Measurements from ENCODE around the gene AMPD3.
A peak's percentile ranks its signal among the peaks of the same experiment; 100 is the strongest.

Gene AMPD3

GRCh38 chr11:10541561-10541930, 86.5 kb downstream of the AMPD3 start:
- DNase-seq = no peak

DNA sequence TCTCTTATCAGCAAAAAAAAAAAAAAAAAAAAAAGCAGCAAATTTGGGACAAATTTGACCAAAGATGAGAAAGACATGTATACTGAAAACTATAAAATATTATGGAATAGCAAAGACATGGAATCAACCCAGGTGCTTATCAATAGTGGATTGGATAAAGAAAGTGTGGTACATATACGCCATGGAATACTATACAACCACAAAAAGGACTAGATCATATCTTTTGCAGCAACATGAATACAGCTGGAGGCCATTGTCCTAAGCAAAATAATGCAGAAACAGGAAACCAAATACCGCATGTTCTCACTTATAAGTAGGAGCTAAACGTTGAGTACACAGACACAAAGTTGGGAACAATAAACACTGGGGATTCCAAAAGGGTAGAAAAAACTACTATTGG, 87.7 kb downstream of the AMPD3 start:
- no peak for DNase-seq

- no peak for DNase-seq
These were observed 88.7 kb downstream of the AMPD3 start for GRCh38 chr11:10543782-10544181.

- DNase-seq = peak; percentile 27
These were observed 89.7 kb downstream of the AMPD3 start for GRCh38 chr11:10544491-10545465.

GRCh38 chr11:10550503-10551289, 95.6 kb downstream of the AMPD3 start:
- DNase-seq = no peak

DNA sequence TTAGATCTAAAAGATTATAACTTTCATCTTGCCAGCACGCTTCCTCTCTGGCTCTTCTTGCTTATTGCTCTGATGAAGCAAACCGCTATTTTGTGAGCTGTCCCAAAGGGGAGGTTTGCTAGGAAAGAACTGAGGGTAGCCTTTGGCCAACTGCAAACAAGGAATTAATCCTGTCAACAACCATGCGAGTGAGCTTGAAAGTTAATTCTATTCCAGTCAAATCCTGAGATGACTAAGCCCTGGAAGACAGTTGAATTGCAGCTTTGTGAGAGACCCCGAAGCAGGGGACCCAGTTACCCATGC, 96.2 kb downstream of the AMPD3 start:
- no peak for DNase-seq

GRCh38 chr11:10551845-10552352, 96.8 kb downstream of the AMPD3 start:
- no peak for DNase-seq

DNA sequence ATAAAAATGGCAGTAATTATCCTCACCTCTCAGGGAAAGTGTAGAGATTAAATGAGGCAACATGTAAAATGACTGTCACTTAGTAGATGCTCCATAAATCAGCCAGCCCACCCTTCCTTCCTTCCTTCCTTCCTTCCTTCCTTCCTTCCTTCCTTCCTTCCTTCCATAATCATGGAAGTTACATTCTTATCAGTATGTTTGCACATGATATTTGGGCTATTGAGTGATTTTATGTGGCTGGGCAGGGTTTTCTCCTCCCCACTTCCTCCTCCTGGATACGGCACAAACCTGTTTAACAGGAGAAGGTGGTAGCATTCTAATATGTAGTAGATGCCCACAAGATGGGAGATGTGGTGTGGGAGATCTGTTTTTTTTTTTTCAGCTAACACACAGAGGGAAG, 101.5 kb downstream of the AMPD3 start:
- no peak for DNase-seq

Measured in right hindlimb (tissue), 1 donor.